ENCODE data around the gene RMC1.
A peak's percentile ranks its signal among the peaks of the same experiment; 100 is the strongest.
"Not testable (repeated sequence)": the region's sequence is repeated elsewhere in the genome, so short reads cannot be mapped to it uniquely, and the experiment has no call there.

Gene RMC1

DNA sequence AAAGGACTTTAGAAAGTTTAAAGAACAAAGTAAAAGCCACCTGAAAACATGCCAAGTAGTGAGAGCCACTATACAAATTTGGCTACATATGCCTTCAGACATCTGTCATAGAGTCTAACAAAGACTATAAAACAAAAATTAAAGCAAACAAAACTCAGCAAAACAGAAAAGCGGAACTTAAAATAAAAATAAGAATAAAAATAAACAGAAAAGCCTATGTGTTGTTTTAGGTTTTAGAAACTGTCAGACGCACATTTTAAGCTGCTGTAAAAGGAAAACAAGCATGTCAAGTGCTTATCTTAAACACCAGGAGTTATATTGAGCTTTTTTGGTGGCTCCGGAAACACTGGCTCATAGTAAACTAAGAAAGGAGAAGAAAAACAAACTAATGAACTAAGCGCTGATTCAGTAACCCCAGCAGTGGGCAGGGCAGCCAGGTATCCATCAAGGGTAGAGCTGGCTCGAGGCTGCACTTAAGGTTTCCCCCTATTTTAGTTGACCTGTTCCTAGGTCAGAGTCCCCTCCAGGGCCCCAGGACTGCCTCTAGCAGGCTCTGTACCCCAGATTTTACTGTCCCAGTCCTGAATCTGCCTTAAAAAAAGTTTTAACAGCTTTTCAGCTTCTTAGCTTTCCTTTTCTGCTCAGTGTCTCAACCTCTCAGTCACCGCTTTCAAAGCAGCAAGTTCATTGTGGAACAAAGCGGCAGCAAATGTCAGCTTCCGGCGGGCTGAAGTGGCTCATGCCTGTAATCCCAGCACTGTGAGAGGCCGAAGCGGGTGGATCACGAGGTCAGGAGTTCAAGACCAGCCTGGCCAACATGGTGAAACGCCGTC lies 15.4 kb upstream of the RMC1 start:
- Mint-ChIP-seq H3K9me3 (no peaks in the 10 kb centered on the region), H3K4me3 (peak overlapping the region; percentile 80), H3K4me1 (peaks cover 31% of the 10 kb centered on the region), H3K27me3 (no peaks in the 10 kb centered on the region), H3K27ac (peak overlapping the region; percentile 98), H3K36me3 (peaks cover 5% of the 10 kb centered on the region)
- ATAC-seq, result peak; percentile 92

DNA sequence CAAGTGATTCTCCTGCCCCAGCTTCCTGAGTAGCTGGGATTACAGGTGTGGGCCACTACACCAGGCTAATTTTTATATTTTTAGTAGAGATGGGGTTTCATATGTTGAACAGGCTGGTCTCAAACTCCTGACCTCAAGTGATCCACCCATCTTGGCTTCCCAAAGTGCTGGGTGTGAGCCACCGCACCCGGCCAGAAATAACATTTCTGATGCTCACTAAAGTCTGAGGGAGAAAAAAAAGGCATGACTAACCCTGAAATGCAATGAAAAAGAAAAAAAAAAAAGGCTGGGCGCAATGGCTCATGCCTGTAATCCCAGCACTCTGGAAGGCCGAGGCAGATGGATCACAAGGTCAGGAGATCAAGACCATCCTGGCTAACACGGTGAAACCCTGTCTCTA lies 13.7 kb upstream of the RMC1 start:
- not testable (repeated sequence) for H3K9me3 Mint-ChIP-seq, H3K4me3 Mint-ChIP-seq, H3K27me3 Mint-ChIP-seq, H3K27ac Mint-ChIP-seq, H3K36me3 Mint-ChIP-seq, ATAC-seq
- H3K4me1 Mint-ChIP-seq, result peaks cover 26% of the 10 kb centered on the region

DNA sequence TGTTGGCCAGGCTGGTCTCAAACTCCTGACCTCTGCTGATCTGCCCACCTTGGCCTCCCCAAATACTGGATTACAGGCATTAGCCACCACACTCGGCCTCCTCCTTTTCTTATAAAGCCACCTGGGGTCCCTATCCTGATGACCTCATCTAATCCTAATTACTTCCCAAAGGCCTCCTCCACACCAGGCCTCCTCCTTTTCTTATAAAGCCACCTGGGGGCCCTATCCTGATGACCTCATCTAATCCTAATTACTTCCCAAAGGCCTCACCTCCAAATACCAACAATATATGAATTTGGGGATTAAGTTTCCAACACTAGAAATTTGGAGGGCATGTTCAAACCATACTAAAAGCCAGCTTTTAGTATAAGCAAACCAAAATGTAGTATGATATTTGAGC lies 9.7 kb upstream of the RMC1 start:
- no peaks in the 10 kb centered on the region for H3K36me3 Mint-ChIP-seq
- H3K27me3 Mint-ChIP-seq, result no peaks in the 10 kb centered on the region
- no peak for ATAC-seq
- H3K9me3 Mint-ChIP-seq, result no peaks in the 10 kb centered on the region
- peaks cover 26% of the 10 kb centered on the region for H3K4me1 Mint-ChIP-seq
- no peak overlapping the region for H3K4me3 Mint-ChIP-seq
- peak overlapping the region; percentile 12 for H3K27ac Mint-ChIP-seq

DNA sequence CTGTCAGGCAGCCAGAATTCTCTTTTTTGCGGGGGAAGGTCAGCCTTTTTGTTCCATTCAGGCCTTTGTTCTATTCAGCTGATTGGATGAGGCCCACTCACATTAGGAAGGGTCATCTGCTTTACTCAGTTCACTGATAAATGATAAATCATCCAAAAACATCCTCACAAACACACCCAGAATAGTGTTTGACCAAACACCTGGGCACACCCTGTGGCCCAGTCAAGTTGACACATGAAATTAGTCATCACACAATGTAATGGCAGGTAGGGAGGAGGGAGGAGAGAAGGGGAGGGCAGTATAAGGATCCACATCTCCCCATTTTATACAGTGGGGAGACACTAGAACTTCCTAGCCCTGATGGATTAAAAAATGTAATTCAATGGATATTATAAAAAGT lies 8.3 kb upstream of the RMC1 start:
- Mint-ChIP-seq H3K4me3 (no peak overlapping the region), H3K27me3 (no peaks in the 10 kb centered on the region), H3K27ac (peak overlapping the region; percentile 61), H3K36me3 (no peaks in the 10 kb centered on the region), H3K4me1 (peaks cover 38% of the 10 kb centered on the region), H3K9me3 (no peaks in the 10 kb centered on the region)
- ATAC-seq, result no peak

DNA sequence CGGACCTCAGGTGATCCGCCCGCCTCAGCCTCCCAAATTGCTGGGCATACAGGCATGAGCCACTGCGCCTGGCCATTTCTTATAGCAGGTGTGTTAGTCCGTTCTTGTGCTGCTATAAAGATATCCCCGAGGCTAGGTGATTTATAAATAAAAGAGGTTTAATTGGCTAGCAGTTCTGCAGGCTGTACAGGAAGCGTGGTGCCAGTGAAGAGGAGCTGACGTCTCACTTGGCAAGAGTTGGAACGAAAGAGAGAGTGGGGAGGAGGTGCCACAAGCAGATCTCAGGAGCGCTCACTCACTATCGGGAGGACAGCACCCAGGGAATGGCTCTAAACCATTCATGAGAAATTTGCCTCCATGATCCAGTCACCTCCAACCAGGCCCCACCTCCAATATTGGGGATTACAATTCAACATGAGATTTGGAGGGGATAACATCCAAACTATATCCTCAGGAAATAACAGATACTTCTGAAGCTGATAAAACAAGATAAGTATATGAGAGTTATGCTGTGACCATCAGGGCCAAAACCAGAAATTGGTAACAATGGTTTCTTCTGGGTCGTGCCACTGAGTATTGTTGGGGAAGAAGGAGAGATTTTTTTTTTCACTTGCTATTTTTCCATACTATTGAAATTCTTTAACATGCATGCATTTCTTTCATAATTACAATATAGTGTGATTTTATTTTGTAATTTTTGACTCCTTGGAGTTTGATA lies 7.4 kb upstream of the RMC1 start:
- Mint-ChIP-seq H3K27me3 (no peaks in the 10 kb centered on the region), H3K27ac (peak overlapping the region; percentile 61), H3K9me3 (no peaks in the 10 kb centered on the region), H3K4me3 (peak overlapping the region; percentile 54), H3K36me3 (no peaks in the 10 kb centered on the region), H3K4me1 (peaks cover 42% of the 10 kb centered on the region)
- ATAC-seq, result no peak

DNA sequence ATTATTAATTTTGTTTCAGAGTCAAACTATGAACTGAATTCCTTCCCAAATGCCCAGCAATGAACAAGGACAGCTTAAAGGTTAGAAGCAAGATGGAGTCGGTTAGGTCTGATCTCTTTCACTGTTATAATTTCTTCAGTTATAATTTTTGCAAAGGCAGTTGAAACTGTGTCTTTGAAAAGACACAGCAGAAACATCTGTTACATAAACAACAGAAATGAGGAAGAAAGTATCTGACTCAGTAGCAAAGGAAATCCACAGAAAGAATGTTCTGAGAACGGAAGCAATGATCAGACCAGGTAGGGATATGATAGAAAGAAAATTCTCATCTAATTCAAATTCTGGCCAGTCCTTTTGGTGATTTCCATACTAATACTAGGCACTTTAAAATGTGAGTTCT lies 5.2 kb upstream of the RMC1 start:
- no peak overlapping the region for H3K4me3 Mint-ChIP-seq
- H3K4me1 Mint-ChIP-seq, result peaks cover 52% of the 10 kb centered on the region
- no peaks in the 10 kb centered on the region for H3K9me3 Mint-ChIP-seq
- H3K27ac Mint-ChIP-seq, result peak overlapping the region; percentile 61
- no peaks in the 10 kb centered on the region for H3K27me3 Mint-ChIP-seq
- no peak for ATAC-seq
- no peaks in the 10 kb centered on the region for H3K36me3 Mint-ChIP-seq

DNA sequence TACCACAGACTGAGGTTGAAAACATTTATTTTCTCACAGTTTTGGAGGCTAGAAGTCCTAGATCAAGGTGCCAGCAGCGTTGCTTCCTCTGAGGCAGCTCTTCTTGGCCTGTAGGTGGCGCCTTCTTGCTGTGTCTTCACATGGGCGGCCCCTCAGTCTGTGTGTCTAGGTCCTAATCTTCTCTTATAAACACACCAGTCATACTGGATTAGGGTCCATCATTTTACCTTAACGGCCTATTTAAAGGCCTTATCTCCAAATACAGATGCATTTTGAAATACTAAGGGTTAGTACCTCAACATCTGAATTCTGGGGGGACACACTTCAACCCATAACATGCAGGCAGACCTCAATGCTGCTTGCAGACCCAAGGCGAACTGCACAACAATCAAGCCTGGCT lies 4.4 kb upstream of the RMC1 start:
- Mint-ChIP-seq H3K36me3 (no peaks in the 10 kb centered on the region), H3K9me3 (no peaks in the 10 kb centered on the region), H3K27ac (peak overlapping the region; percentile 61), H3K4me3 (no peak overlapping the region), H3K4me1 (peaks cover 52% of the 10 kb centered on the region), H3K27me3 (no peaks in the 10 kb centered on the region)
- peak; percentile 44 for ATAC-seq

DNA sequence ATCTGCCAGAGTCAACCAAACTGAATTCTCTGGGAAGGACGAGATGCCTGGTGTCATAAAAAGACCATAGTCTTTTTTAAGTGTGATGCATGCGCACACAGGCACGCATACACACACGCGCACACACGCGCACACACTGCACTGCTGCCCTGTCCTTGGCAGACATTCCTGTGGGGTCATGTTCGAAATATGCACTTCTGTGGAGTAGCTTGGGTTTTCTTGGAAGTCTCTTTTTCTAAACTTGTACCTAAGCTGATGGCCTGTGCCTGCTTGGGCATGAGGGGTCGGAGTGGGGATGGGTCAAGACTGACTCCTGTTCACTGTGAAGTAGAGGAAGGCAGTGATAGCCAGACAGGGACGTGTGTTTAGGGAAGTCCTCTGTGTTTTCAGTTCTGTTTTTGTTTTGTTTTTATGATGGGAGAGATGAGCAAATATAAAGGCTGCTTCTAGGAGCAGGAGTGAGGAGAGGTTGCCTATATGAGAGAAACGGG lies 4.0 kb upstream of the RMC1 start:
- Mint-ChIP-seq H3K27ac (peak overlapping the region; percentile 61), H3K4me3 (peak overlapping the region; percentile 21), H3K36me3 (no peaks in the 10 kb centered on the region), H3K9me3 (no peaks in the 10 kb centered on the region), H3K4me1 (peaks cover 56% of the 10 kb centered on the region), H3K27me3 (no peaks in the 10 kb centered on the region)
- no peak for ATAC-seq

DNA sequence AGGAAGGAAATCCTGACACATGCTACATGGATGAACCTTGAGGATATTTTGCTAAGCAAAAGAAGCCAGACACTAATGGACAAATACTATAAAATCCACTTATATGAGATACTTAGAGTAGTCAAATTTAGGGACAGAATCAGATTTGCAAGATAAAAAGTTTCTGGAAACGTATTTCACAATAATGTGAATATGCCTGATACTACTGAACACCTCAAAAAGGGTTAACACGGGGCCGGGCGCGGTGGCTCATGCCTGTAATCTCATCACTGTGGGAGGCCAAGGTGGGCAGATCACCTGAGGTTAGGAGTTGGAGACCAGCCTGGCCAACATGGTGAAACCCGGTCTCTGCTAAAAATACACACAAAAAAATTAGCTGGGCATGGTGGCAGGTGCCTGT lies 1.7 kb upstream of the RMC1 start:
- Mint-ChIP-seq H3K27me3 (no peaks in the 10 kb centered on the region), H3K4me1 (peaks cover 60% of the 10 kb centered on the region), H3K4me3 (no peak overlapping the region), H3K9me3 (no peaks in the 10 kb centered on the region), H3K27ac (peak overlapping the region; percentile 92), H3K36me3 (peaks cover 6% of the 10 kb centered on the region)
- no peak for ATAC-seq

DNA sequence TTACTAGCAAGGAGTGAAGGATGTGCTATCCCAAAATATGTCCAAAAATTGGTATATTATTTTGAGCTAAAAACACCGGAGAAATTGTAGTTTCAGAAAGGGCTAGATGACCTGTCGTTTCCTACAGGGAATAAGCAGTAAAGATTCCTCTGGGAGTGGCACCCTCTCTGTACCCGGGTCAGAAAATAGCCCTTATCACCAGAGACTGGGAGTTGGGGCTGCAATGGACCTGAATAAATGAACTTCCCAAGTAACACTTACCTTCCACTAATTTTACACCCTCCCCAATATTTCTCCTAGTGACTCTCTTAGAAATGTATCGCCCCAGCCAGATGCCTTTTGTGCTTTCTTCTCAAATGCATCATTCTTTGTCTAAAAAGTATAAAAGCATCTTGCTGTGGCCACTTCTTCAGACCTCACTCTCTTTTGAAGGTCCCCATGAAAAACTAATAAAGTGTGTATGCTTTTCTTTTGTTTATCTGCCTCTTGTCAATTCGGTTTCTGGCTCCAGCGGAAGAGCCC lies 734 bp upstream of the RMC1 start:
- no peaks in the 10 kb centered on the region for H3K9me3 Mint-ChIP-seq
- ATAC-seq, result no peak

DNA sequence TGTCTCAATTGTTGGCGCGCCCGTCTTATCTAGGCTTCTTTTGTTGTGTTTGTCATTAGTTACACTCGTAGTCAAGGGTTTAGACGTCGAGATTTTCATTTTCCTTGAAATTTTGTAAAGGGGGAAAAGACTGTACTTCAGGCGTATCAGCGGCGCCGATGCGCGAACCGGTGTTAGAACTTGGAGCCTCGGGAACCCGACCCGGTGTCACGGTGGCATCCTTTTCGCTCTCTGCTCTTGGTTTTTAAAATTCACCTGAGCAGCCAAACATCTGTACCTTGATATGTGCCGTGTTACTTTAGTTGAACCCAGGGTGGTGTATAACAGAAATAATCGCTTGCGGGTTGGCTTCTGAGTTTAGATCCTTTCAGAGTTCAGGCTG lies 643 bp downstream of the RMC1 start:
- peak overlapping the region; percentile 92 for H3K27ac Mint-ChIP-seq
- peaks cover 59% of the 10 kb centered on the region for H3K4me1 Mint-ChIP-seq
- H3K4me3 Mint-ChIP-seq, result peak overlapping the region; percentile 93
- ATAC-seq, result no peak
- no peaks in the 10 kb centered on the region for H3K9me3 Mint-ChIP-seq
- H3K36me3 Mint-ChIP-seq, result peaks cover 19% of the 10 kb centered on the region
- no peaks in the 10 kb centered on the region for H3K27me3 Mint-ChIP-seq

More for the DNA sequence above, 734 bp upstream of the RMC1 start:
- peak overlapping the region; percentile 89 for H3K4me3 Mint-ChIP-seq
- peak overlapping the region; percentile 92 for H3K27ac Mint-ChIP-seq
- H3K36me3 Mint-ChIP-seq, result peaks cover 6% of the 10 kb centered on the region
- H3K27me3 Mint-ChIP-seq, result no peaks in the 10 kb centered on the region
- peaks cover 60% of the 10 kb centered on the region for H3K4me1 Mint-ChIP-seq

DNA sequence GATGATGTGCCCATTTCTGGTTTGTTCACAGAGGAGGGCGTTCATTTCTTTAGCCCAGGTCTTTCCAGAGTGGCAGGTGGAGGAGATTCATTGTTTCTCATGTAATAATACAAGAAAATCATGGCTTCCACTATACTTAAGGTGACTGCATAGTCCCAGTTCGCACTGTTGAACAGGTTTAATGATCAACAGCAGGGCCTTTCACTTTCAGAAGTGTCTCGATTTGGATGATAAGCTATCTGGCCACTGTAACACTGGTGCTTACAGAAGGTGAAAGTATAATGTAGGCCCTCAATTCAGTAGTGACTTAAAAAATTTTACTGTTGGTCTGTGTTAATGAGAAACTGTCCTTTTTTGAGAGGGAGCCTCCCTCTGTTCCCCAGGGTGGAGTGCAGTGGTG lies 1.4 kb downstream of the RMC1 start:
- Mint-ChIP-seq H3K27me3 (no peaks in the 10 kb centered on the region), H3K4me1 (peaks cover 52% of the 10 kb centered on the region)

DNA sequence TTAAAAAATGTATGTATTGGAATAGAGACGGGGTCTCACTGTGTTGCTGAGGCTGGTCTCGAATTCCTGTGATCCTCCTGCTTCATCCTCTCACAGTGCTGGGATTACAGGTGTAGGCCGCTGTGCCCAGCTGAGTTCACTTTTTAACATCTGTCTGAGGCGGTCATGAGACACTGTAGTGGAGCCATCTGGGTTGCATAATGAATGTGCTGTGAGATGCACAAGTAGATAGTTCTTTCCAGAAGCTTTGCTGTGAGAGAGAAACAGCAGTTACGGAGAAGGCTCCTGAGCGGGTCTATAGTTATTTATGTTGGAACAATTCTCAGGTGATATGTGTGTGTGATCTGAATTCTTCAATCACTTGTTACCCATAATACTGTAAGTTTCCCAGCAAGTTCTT lies 3.1 kb downstream of the RMC1 start:
- Mint-ChIP-seq H3K36me3 (peaks cover 33% of the 10 kb centered on the region), H3K27ac (no peak overlapping the region), H3K27me3 (no peaks in the 10 kb centered on the region), H3K4me3 (no peak overlapping the region), H3K9me3 (no peaks in the 10 kb centered on the region), H3K4me1 (peaks cover 44% of the 10 kb centered on the region)
- no peak for ATAC-seq

More for the DNA sequence above, 1.4 kb downstream of the RMC1 start:
- no peaks in the 10 kb centered on the region for H3K9me3 Mint-ChIP-seq
- no peak for ATAC-seq
- H3K36me3 Mint-ChIP-seq, result peaks cover 20% of the 10 kb centered on the region
- H3K4me3 Mint-ChIP-seq, result peak overlapping the region; percentile 93
- peak overlapping the region; percentile 92 for H3K27ac Mint-ChIP-seq

DNA sequence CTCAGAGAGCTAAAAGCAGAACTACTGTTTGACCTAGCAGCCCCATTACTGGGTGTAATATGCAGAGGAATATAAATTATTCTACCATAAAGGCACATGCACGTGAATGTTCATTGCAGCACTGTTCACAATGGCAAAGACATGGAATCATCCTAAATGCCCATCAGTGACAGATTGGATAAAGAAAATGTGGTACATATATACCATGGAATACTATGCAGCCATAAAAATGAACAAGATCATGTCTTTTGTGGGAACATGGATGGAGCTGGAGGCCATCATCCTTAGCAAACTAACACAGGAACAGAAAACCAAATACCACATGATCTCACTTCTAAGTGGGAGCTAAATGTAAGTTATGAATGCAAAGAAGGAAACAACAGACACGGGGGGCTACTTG lies 7.6 kb downstream of the RMC1 start:
- not testable (repeated sequence) for H3K9me3 Mint-ChIP-seq, H3K27ac Mint-ChIP-seq
- H3K36me3 Mint-ChIP-seq, result peaks cover 55% of the 10 kb centered on the region

DNA sequence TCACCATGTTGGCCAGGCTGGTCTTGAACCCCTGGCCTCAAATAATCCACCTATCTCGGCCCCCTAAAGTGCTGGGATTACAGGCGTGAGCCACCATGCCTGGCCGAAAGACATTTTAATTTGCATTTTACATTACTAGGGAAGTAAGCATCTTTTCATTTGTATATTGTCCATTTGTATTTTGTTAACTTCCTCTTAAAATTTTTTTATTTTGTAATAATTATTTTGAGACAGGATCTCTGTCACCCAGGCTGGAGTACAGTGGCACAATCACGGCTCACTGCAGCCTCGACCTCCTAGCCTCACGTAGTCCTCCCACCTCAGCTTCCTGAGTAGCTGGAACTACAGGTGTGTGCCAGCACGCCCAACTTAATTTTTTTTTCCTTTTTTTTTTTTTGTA lies 8.9 kb downstream of the RMC1 start:
- peaks cover 59% of the 10 kb centered on the region for H3K36me3 Mint-ChIP-seq
- H3K4me3 Mint-ChIP-seq, H3K9me3 Mint-ChIP-seq, ATAC-seq, H3K27me3 Mint-ChIP-seq: not testable (repeated sequence)
- peaks cover 52% of the 10 kb centered on the region for H3K4me1 Mint-ChIP-seq
- peak overlapping the region; percentile 76 for H3K27ac Mint-ChIP-seq

More for the DNA sequence above, 7.6 kb downstream of the RMC1 start:
- H3K4me1 Mint-ChIP-seq, result peaks cover 50% of the 10 kb centered on the region
- H3K4me3 Mint-ChIP-seq, ATAC-seq, H3K27me3 Mint-ChIP-seq: not testable (repeated sequence)
